Measurements from ENCODE around the gene SPEF2. TPM values are rescaled to one million over a fixed set of nuclear protein-coding genes. Genes with fewer than 3 reads are reported as not detected.

The SPEF2 gene
- total and polyA plus RNA-seq, 2 donors from 2014 or later, result 7.1 to 19.1 TPM

DNA sequence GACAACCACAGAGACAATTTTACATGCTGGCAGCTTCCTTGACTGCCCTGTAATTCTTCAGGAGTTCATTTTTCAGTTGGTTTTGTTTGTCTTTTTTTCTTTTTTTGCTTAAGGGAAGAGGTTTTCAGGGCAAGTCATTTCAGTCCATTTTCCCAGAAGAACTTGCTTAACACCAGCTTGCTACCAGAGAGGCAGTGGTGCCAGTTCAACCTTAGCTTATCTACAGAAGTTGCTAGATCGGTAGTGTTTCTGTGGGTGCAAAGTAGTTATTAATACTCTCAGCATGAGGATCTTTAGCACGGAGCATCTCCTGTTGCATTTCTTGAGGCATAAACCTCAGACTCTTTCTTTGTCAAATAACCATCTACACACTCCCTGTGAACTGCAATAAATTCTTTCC lies 1.1 kb downstream of the SPEF2 start:
- H3K27me3 ChIP-seq (ENCODE audit: control insufficient read depth, insufficient read depth, low read length), result no peaks in the 10 kb centered on the region
- intact Hi-C loops (cut with DNase I), result no loop called here
- FAIRE-seq (no peak), DNase-seq (no peak)
- H3K4me1 ChIP-seq (ENCODE audit: control insufficient read depth in 2 of 3, insufficient read depth in 2 of 3, low read depth in 1 of 3, low read length in 3 of 3), result peaks cover 0 to 6% (median 5%) of the 10 kb centered on the region in 3 donors
- H3K27ac ChIP-seq (ENCODE audit: low read depth in 2 of 2, low read length in 2 of 2), result no peak overlapping the region
- no peaks in the 10 kb centered on the region for H3K9me3 ChIP-seq (ENCODE audit: control insufficient read depth in 2 of 3, insufficient read depth in 1 of 3, low read length in 3 of 3)
- no peaks in the 10 kb centered on the region for H3K36me3 ChIP-seq (ENCODE audit: control insufficient read depth in 2 of 3, insufficient read depth in 3 of 3, low read length in 3 of 3)
- no peak for TF ChIP-seq CTCF (IDR thresholded peaks at IDR 0.05; ENCODE audit: borderline replicate concordance, extremely low read depth, insufficient read depth)
- H3K4me3 ChIP-seq (ENCODE audit: low read length in 3 of 3), result peak overlapping the region in 2 of 3 donors; percentile 79 to 93
- H3K9ac ChIP-seq (ENCODE audit: low read length in 3 of 3), result peak overlapping the region in 2 of 3 donors; percentile 61 to 74

DNA sequence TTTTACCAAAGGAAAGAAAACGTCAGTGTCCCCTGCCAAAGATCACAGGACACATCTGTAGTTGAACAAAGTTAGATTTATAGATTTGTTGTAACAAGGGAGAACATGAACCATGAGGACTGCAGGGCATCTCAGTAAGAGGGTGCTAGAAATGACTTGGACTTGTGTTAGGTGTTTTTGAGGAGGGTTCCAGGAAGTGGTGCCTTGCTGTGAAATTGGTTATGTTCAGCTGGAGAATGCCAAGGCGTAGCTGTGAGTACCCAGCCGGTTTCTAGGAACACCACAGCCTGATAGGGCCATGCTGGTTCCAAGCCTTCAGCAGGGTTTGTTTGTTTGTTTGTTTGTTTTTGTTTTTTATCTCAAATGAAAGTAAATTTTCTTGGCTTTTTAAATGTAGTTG lies 5.3 kb downstream of the SPEF2 start:
- H3K36me3 ChIP-seq (ENCODE audit: control insufficient read depth in 2 of 3, insufficient read depth in 3 of 3, low read length in 3 of 3), result no peaks in the 10 kb centered on the region
- H3K4me1 ChIP-seq (ENCODE audit: control insufficient read depth in 2 of 3, insufficient read depth in 2 of 3, low read depth in 1 of 3, low read length in 3 of 3), result peaks cover 0 to 6% (median 5%) of the 10 kb centered on the region in 3 donors
- FAIRE-seq, result no peak
- DNase-seq, result no peak
- H3K27ac ChIP-seq (ENCODE audit: low read depth in 2 of 2, low read length in 2 of 2), result no peak overlapping the region
- intact Hi-C loops (cut with DNase I), result no loop called here
- no peak overlapping the region for H3K4me3 ChIP-seq (ENCODE audit: low read length in 3 of 3)
- no peaks in the 10 kb centered on the region for H3K9me3 ChIP-seq (ENCODE audit: control insufficient read depth in 2 of 3, insufficient read depth in 1 of 3, low read length in 3 of 3)
- no peak overlapping the region for H3K9ac ChIP-seq (ENCODE audit: low read length in 3 of 3)
- no peak for TF ChIP-seq CTCF (IDR thresholded peaks at IDR 0.05; ENCODE audit: borderline replicate concordance, extremely low read depth, insufficient read depth)
- H3K27me3 ChIP-seq (ENCODE audit: control insufficient read depth, insufficient read depth, low read length), result no peaks in the 10 kb centered on the region

DNA sequence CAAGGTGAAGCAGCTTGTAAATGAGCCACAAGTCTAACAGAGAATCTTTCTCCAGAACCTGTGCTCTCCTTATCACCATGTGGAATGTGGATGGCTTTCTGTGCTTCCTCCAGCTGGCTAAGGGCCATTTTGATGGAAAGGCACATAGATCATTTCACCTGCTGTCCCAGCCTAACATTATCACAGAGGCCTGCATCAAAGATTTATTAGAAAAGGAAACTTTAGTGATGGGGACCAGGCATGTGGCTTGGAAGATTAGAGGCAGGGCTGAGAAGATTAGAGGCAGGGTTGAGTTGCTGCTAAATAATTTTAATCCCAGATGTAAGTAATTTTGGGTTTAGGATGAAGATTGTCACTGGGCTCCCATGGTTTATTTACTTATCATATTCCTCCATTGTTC lies 6.3 kb downstream of the SPEF2 start:
- no peaks in the 10 kb centered on the region for H3K9me3 ChIP-seq (ENCODE audit: control insufficient read depth in 2 of 3, insufficient read depth in 1 of 3, low read length in 3 of 3)
- no peak overlapping the region for H3K27ac ChIP-seq (ENCODE audit: low read depth in 2 of 2, low read length in 2 of 2)
- no peak overlapping the region for H3K4me3 ChIP-seq (ENCODE audit: low read length in 3 of 3)
- H3K9ac ChIP-seq (ENCODE audit: low read length in 3 of 3), result no peak overlapping the region
- FAIRE-seq (no peak), DNase-seq (no peak)
- H3K4me1 ChIP-seq (ENCODE audit: control insufficient read depth in 2 of 3, insufficient read depth in 2 of 3, low read depth in 1 of 3, low read length in 3 of 3), result peaks cover 0 to under 1% (median 0%) of the 10 kb centered on the region in 3 donors
- no peaks in the 10 kb centered on the region for H3K36me3 ChIP-seq (ENCODE audit: control insufficient read depth in 2 of 3, insufficient read depth in 3 of 3, low read length in 3 of 3)
- intact Hi-C loops (cut with DNase I), result no loop called here
- H3K27me3 ChIP-seq (ENCODE audit: control insufficient read depth, insufficient read depth, low read length), result no peaks in the 10 kb centered on the region
- TF ChIP-seq CTCF (IDR thresholded peaks at IDR 0.05; ENCODE audit: borderline replicate concordance, extremely low read depth, insufficient read depth), result no peak

GRCh38 chr5:35626108-35626507 lies 8.4 kb downstream of the SPEF2 start:
- H3K4me1 ChIP-seq (ENCODE audit: control insufficient read depth in 2 of 3, insufficient read depth in 2 of 3, low read depth in 1 of 3, low read length in 3 of 3), result no peaks in the 10 kb centered on the region
- FAIRE-seq (no peak), DNase-seq (no peak)
- no peak overlapping the region for H3K4me3 ChIP-seq (ENCODE audit: low read length in 3 of 3)
- no peaks in the 10 kb centered on the region for H3K27me3 ChIP-seq (ENCODE audit: control insufficient read depth, insufficient read depth, low read length)
- no peak for TF ChIP-seq CTCF (IDR thresholded peaks at IDR 0.05; ENCODE audit: borderline replicate concordance, extremely low read depth, insufficient read depth)
- intact Hi-C loops (cut with DNase I), result no loop called here
- H3K36me3 ChIP-seq (ENCODE audit: control insufficient read depth in 2 of 3, insufficient read depth in 3 of 3, low read length in 3 of 3), result peaks cover 0 to 2% (median 0%) of the 10 kb centered on the region in 3 donors
- no peak overlapping the region for H3K9ac ChIP-seq (ENCODE audit: low read length in 3 of 3)
- peaks cover 0 to 3% (median 0%) of the 10 kb centered on the region in 3 donors for H3K9me3 ChIP-seq (ENCODE audit: control insufficient read depth in 2 of 3, insufficient read depth in 1 of 3, low read length in 3 of 3)
- H3K27ac ChIP-seq (ENCODE audit: low read depth in 2 of 2, low read length in 2 of 2), result no peak overlapping the region

All from kidney (tissue), 14 donors.